ENCODE measurements around the gene PNPLA5.

PNPLA5 gene

DNA sequence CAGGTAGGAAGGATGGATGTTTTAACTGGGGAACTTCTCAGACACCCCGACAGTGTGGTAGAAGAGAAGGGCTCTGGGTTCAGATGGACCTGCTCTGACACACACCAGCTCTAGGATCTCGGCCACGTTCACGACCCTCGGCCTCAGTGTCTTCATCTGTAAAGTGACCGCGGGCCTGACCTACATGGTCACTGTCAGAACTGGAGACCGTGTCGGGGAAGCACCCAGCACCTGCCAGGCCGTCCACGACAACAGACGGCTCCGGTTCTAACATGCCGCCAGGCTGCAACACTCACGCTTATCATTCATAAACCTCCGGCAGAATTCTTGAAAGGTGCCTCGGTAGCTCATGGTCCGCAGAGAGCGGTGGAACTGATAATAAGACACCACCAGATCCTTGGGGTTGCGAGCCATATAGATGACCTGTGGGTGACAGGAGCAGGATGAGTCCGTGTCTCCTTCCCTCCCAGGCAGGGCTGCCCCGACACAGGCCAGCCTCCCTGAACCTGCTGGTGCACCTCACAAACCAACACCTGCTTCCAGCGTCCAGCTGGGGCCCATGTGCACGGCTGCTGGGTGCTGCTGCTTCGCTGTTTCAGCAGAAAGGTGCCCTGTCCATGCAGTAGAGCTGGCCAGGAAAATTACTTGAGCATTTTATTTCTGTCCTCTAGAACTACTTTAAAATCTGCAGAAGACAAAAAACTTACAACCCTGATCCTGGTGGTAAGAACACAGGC, 53.1 kb downstream of the PNPLA5 start:
- DNase-seq (ENCODE audit: low read depth in 3 of 3) = no peak

DNA sequence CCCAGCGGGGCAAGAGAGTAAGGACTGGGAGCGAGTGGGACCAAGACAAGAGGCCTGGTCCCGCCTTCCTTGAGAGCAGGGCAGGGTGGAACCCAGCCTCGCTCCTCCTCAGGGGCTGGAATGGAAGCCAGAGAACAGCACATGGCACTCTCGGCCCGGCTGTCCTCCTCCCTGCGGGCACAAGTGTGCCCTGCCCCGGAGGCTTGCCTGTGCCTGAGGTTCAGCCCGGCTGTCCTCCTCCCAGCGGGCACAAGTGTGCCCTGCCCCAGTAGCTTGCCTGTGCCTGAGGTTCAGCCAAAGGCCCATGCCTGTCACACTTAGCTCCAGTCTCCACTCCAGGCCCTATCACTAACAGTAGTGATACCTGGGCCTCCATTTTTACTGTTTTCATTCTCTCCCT, 53.7 kb downstream of the PNPLA5 start:
- no peak for DNase-seq (ENCODE audit: low read depth in 3 of 3)

DNA sequence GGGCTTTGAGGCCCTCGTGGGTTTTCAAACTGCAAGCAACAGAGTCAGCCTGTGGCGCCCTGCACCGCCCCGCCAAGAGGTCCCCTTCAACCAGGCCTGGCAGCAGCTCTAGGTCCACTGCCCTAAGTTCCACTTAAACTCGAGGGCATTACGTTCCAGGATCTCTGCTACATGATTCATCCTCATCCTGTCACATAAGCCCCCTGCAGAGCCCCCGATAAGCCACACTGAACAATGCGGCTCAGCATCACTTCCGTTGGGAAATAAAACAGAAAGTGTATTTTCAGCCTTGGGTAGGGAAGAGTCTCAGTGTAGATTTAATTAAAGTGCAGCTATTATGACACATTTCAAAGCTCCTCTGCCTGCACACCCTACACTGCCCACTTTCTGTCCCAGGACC, 54.1 kb downstream of the PNPLA5 start:
- DNase-seq (ENCODE audit: low read depth in 3 of 3) = no peak

DNA sequence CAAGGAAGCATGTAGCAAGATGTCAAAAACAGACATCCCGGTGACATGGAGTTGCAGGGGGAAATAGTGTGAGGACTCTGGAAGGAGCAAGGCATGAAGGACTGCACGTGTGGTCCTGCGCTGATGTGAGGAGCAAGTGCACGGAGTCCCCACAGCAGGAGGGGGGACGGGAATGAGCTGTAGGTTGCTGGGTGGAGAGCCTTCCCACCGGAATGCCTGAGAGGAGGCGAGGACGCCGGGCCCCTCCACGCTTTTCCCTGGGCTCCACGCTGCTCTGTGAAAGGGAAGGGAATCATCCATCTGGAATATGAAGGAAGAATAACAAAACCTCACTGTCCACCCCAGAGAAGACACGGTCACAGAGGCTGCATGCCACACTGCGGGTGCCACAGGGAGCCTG, 56.1 kb downstream of the PNPLA5 start:
- no peak for DNase-seq (ENCODE audit: low read depth in 3 of 3)

DNA sequence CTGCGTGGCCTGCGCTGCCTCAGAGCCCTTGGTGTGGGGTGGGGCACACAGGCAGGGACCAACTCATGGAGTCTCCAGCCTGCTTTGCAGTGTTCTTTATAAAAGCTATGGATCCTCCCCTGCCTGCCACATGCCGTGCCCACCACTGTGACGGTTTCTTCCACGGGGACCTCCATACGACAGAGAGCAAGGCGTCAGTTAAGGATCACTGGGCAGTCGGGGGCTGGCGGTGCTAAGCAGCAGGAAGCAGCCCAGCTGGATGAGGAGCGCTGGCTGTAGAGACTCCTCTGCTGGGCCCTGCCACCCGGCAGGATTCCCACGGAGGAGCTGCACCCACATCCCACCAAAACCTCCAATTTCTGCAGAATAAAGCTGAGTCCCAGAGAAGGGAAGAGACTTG, 56.6 kb downstream of the PNPLA5 start:
- DNase-seq (ENCODE audit: low read depth in 3 of 3) = no peak

DNA sequence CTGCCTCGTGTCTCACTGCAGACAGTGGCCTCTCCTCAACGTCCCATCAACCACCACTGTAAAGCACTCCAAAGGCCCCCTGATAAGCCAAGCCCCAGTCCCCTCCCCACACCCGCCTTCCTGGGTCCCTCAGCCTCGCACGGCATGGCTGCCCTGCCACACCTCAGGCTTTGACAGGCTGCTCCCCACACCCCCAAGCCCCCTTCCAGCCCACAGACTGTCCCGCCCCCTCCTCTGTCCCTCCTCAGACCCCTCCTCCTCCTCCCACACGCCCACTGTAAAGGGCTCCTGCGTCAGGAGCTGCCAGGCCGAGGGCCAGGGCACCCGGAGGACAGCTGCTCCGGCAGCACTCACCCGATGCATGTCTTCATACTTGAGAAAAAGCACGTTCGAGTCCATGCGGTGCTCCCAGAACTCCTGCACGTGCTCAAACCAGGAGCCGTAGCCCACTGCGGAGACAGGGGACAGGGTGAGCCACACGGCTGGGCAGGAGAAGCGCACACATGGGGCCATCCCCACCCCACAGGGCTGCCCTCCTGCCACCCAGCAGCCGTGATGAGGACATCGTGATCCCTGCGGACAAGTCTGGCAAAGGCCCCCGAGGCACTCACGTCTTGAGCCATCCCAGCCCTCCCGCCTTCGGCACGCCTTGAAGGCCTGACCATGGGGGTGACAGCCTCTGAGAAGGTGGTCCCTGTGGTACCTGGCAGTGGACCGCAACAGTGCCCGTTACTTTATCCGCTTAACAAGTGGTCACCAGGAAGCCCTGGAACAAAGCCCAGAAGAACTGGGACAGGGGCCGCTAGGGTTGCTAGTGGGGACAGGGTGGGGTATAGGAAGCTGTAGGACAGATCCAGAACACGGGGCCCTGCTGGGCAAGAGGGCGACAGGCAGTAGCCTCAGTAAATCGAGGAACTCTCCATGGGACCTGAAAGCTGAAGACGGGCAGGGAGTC, 58.2 kb downstream of the PNPLA5 start:
- DNase-seq (ENCODE audit: low read depth in 3 of 3) = no peak

DNA sequence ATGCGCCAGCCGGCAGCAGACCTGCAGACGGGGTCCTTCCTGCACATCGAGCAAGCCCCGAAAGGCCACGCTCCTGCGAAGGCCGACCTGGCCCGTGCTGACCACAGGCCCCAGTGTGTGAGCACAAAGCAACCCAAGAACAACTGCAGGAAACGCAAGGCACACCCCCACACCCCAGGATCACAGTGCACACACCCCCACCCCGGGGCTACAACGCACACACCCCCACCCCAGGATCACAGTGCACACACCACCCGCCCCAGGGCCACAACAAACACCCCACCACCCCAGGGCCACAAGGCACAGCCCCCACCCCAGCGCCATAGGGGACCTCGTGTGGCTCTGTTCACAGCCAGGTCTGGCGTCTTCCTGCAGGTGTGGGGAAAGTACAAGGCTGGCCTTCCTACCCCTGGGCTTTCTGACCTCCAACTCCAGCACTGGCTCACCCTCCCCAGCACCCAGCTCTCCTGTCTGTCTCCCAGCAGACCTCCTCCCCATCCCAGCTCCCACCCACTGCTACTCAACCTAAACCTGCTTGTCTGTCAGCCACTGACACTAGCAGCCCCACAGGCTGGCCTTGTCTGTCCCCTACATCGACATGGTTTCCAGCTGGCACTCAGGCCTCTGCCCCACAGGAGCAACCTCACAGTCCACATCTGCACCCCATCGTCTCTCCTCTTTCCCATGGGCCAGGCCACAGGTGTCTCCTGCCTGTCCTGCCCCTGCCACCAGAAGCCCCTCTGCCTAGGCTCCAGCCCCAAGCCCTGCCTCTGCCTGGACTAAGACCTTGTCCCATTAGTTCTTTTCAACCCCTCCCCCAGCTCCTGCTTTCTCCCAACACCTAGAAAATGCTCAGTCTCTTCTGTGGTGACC, 59.2 kb downstream of the PNPLA5 start:
- no peak for DNase-seq (ENCODE audit: low read depth in 3 of 3)

DNA sequence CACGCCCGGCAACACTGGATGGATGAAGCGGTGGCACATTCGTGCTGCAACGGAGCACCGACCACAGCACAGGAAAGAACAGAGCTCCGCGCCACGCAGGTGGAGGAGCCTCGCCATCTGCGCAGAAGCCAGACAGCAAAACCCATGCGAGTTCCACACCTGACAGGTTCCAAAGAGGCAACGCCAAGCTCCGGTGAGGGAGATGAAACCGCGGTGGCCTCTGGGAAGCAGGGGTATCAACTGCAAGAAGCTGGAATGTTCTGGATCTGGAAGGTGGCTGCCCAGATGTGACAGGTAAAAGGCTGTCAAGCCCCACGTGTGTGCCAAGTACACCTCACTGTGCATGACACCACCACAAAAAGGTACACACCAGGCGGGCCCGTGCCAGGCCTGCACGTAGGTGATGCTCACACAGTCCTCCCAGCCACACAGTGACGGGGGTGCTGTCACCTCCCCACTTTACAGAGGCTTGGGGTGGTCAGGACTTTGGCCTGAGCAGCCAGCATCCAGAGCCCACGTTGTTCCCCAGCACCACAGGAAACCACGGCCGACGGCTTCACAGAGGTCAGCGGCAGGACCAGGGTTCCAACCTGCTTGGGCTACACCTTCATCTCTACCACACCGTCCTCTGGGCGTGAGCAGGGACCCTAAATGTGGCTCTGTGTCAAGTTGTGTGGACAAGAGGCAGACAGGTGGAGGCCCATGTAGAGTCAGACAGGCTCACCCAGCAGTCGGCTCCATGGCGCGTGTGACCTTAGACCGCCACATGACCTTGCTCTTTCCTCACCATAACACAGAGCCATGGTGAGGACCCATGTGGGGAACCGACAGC, 60.0 kb downstream of the PNPLA5 start:
- no peak for DNase-seq (ENCODE audit: low read depth in 3 of 3)

DNA sequence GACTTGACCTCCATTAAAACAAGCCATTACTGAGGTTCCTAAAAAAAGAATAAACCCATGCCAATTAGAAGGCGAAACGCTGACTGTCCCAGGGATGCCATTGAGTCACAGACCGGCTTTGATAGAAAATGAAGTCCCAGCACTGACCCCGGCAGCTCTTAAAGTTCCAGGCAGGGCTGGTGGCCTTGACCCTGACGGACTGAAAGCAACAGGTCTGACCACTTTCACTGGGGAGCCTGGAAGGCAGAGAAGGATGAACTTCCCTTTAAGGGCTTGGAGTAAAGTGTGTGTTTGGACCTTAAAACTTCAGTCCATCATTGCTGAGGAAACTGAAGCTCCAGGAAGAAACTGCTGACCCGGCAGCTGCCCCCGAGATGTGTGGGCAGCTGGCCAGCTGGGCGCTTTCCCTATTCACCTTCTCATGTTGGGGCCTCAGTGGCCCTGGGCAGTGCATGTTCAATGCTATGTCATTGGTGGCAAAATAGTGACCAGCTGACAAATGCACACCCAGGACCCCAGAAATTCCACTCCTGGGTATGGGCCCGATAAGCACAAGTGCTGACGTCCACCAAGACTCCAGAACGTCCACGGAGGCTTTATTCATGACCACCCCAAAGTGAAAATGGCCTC, 60.8 kb downstream of the PNPLA5 start:
- no peak for DNase-seq (ENCODE audit: low read depth in 3 of 3)

DNA sequence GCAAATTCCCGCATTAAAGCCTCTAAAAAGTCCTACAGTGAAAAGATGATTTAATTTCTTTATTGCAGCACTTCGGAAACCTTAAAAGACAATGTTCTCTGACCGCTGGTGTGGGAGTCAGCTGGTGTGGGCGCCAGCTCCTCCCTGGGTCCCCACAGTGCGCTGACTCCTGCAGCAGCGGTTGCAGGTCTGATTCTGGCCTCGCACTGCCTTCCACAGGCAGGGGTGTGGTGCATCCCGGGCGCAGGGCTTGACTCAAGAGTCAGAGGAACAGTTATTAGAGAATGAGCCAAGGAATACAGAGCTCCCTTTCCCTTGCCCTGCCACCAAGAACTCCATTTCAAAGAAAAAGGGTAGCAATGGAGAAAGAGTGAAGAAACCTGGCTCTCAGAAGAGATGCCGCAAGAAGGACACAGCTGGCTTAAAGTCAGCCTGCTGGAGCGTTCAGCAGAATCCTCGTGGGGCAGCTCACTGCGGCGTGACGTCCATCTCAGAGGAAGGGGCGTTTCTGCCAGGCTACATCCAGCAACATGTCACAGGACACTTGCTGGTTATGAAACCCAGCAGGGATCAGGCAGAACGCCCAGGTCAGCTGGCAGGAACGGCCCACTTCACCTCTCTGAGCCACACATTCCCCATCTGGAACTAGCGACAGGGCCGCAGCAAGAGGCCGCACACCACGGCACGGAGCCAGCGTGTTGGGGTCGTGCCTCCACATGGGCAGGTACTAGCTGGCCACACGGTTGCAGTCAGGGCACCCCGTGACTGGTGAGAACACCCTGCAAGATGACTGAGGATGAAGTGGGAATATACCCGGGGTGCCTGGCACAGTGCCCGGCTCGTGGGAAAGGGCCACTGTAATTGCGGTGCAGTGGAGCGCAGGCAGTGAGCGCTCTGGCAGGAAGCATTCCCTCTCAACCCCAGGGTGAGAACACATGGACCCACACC, 61.6 kb downstream of the PNPLA5 start:
- DNase-seq (ENCODE audit: low read depth in 3 of 3) = no peak

All from stimulated activated CD4-positive, alpha-beta T cell treated with anti-CD3 and anti-CD28 coated beads, TNF-alpha, amount 100 ng/mL, for 48 hours (primary cell).